ENCODE data around the gene NLRC5. TPM values are rescaled to one million over a fixed set of nuclear protein-coding genes. Genes with fewer than 3 reads are reported as not detected.

NLRC5 gene
- total RNA-seq, 1 donor from 2014 or later, result 6.6 TPM

GRCh38 chr16:57123974-57124674 is 134.8 kb downstream of the NLRC5 start:
- DNase-seq (ENCODE audit: low read depth), result no peak

- DNase-seq (ENCODE audit: low read depth), result no peak
Measured at GRCh38 chr16:57125376-57125775, 136.0 kb downstream of the NLRC5 start.

- DNase-seq (ENCODE audit: low read depth), result no peak
Measured at GRCh38 chr16:57125969-57126368, 136.6 kb downstream of the NLRC5 start.

GRCh38 chr16:57126411-57126810 is 137.1 kb downstream of the NLRC5 start:
- DNase-seq (ENCODE audit: low read depth), result no peak

GRCh38 chr16:57127037-57127763 is 137.8 kb downstream of the NLRC5 start:
- DNase-seq (ENCODE audit: low read depth), result no peak

GRCh38 chr16:57127836-57128235 is 138.5 kb downstream of the NLRC5 start:
- DNase-seq (ENCODE audit: low read depth), result no peak

- DNase-seq (ENCODE audit: low read depth), result no peak
Measured at GRCh38 chr16:57128771-57129389, 139.5 kb downstream of the NLRC5 start.

GRCh38 chr16:57130950-57131321 is 141.6 kb downstream of the NLRC5 start:
- DNase-seq (ENCODE audit: low read depth), result no peak

GRCh38 chr16:57131351-57131970 is 142.1 kb downstream of the NLRC5 start:
- no peak for DNase-seq (ENCODE audit: low read depth)

- DNase-seq (ENCODE audit: low read depth), result no peak
Measured at GRCh38 chr16:57132470-57132869, 143.1 kb downstream of the NLRC5 start.

GRCh38 chr16:57133031-57133430 is 143.7 kb downstream of the NLRC5 start:
- no peak for DNase-seq (ENCODE audit: low read depth)

Other genes with a start within 250 kb of the NLRC5 start
- gene SLC12A3, start 124.3 kb upstream of the NLRC5 start, total RNA-seq, result 2.4 and 5.2 TPM in 2 replicates
- gene HERPUD1, start 57.4 kb upstream of the NLRC5 start, total RNA-seq, result 87.0 and 252 TPM in 2 replicates
- gene CETP, start 27.6 kb upstream of the NLRC5 start, total RNA-seq, result not detected in 2 replicates
- gene CPNE2, start 103.0 kb downstream of the NLRC5 start, total RNA-seq, result 28.8 and 32.2 TPM in 2 replicates
- 92.2 and 93.6 TPM in 2 replicates for gene PSME3IP1, start 196.5 kb downstream of the NLRC5 start, total RNA-seq
- gene RSPRY1, start 196.8 kb downstream of the NLRC5 start, total RNA-seq, result 73.8 and 91.1 TPM in 2 replicates